Islet precursor cell (in vitro differentiated cells): ENCODE data around the gene CDH1.

Experiments
- DNase-seq: peaks from one replicate; pipeline ENCODE4 v3.0.0-alpha.2; 2018

Gene CDH1

GRCh38 chr16:68732042-68732680 lies 4.9 kb upstream of the CDH1 start:
- DNase-seq: peak; percentile 94

GRCh38 chr16:68732741-68733399 lies 4.2 kb upstream of the CDH1 start:
- DNase-seq: no peak

- no peak for DNase-seq
These were observed 3.5 kb upstream of the CDH1 start for GRCh38 chr16:68733570-68733969.

- DNase-seq: no peak
These were observed 2.3 kb upstream of the CDH1 start for GRCh38 chr16:68734782-68735181.

GRCh38 chr16:68736561-68736960 lies 531 bp upstream of the CDH1 start:
- DNase-seq: no peak

- DNase-seq: peak; percentile 71
These were observed 888 bp downstream of the CDH1 start for GRCh38 chr16:68737730-68738629.

GRCh38 chr16:68739964-68740627 lies 3.0 kb downstream of the CDH1 start:
- no peak for DNase-seq

GRCh38 chr16:68740628-68741346 lies 3.7 kb downstream of the CDH1 start:
- no peak for DNase-seq

GRCh38 chr16:68743664-68744063 lies 6.6 kb downstream of the CDH1 start:
- DNase-seq: no peak

GRCh38 chr16:68744744-68745280 lies 7.7 kb downstream of the CDH1 start:
- DNase-seq: peak; percentile 94

GRCh38 chr16:68746951-68747350 lies 9.9 kb downstream of the CDH1 start:
- DNase-seq: no peak

GRCh38 chr16:68749432-68749831 lies 12.3 kb downstream of the CDH1 start:
- no peak for DNase-seq

- DNase-seq: no peak
These were observed 13.2 kb downstream of the CDH1 start for GRCh38 chr16:68750193-68750695.

GRCh38 chr16:68751160-68751559 lies 14.1 kb downstream of the CDH1 start:
- DNase-seq: no peak

- no peak for DNase-seq
These were observed 15.5 kb downstream of the CDH1 start for GRCh38 chr16:68752602-68753001.

GRCh38 chr16:68754084-68754792 lies 17.1 kb downstream of the CDH1 start:
- no peak for DNase-seq

GRCh38 chr16:68756239-68756915 lies 19.3 kb downstream of the CDH1 start:
- peak; percentile 71 for DNase-seq

- no peak for DNase-seq
These were observed 20.5 kb downstream of the CDH1 start for GRCh38 chr16:68757625-68757935.

GRCh38 chr16:68759062-68759461 lies 22.0 kb downstream of the CDH1 start:
- DNase-seq: no peak

- peak; percentile 69 for DNase-seq
These were observed 23.7 kb downstream of the CDH1 start for GRCh38 chr16:68760671-68761275.
